ENCODE measurements around the gene PTCD2. TPM values are rescaled to one million over a fixed set of nuclear protein-coding genes. Genes with fewer than 3 reads are reported as not detected.

PTCD2 gene
- total RNA-seq, 1 experiment from 2014 or later: 12.7 TPM

GRCh38 chr5:72363166-72363802 is 43.1 kb downstream of the PTCD2 start:
- POLR2A ChIA-PET (ENCODE audit: low non-redundant PET): no interaction called here
- BruUV-seq (replicated peaks): no TSS peak

GRCh38 chr5:72364171-72364570 is 44.0 kb downstream of the PTCD2 start:
- no peaks in the 10 kb centered on the region for H3K9me3 ChIP-seq (ENCODE audit: low read depth, low read length, poor library complexity, severe bottlenecking)
- CTCF ChIA-PET: no interaction called here
- TF ChIP-seq EZH2 (IDR thresholded peaks at IDR 0.05; ENCODE audit: borderline replicate concordance, low read depth, low read length, poor library complexity, severe bottlenecking) (no peak), CTCF (conservative IDR thresholded peaks at IDR 0.05; ENCODE audit: low read depth, low read length) (no peak)
- intact Hi-C loops (cut with micrococcal nuclease; ENCODE audit: unreplicated experiment): no loop called here
- DNase-seq (ENCODE audit: low spot score): no peak
- POLR2A ChIA-PET (ENCODE audit: low non-redundant PET): no interaction called here
- peaks cover 2% of the 10 kb centered on the region for H3K4me1 ChIP-seq (ENCODE audit: insufficient read depth, low read length, poor library complexity, severe bottlenecking)
- no peaks in the 10 kb centered on the region for H3K36me3 ChIP-seq (ENCODE audit: insufficient read depth, low read length, poor library complexity, severe bottlenecking)
- H3K4me3 ChIP-seq (ENCODE audit: low read depth, low read length, poor library complexity, severe bottlenecking): no peak overlapping the region
- no TSS peak for BruUV-seq (replicated peaks)
- no peaks in the 10 kb centered on the region for H3K27me3 ChIP-seq (replicated peaks; ENCODE audit: insufficient read depth, low read depth, low read length, poor library complexity)
- H3K27ac ChIP-seq (ENCODE audit: low read depth, low read length, poor library complexity, severe bottlenecking): no peak overlapping the region

More at GRCh38 chr5:72363166-72363802, 43.1 kb downstream of the PTCD2 start:
- DNase-seq (ENCODE audit: low spot score): peak; percentile 52
- Histone ChIP-seq H3K9me3 (ENCODE audit: low read depth, low read length, poor library complexity, severe bottlenecking) (no peaks in the 10 kb centered on the region), H3K4me1 (ENCODE audit: insufficient read depth, low read length, poor library complexity, severe bottlenecking) (peaks cover 2% of the 10 kb centered on the region), H3K27me3 (replicated peaks; ENCODE audit: insufficient read depth, low read depth, low read length, poor library complexity) (no peaks in the 10 kb centered on the region), H3K36me3 (ENCODE audit: insufficient read depth, low read length, poor library complexity, severe bottlenecking) (no peaks in the 10 kb centered on the region), H3K4me3 (ENCODE audit: low read depth, low read length, poor library complexity, severe bottlenecking) (no peak overlapping the region), H3K27ac (ENCODE audit: low read depth, low read length, poor library complexity, severe bottlenecking) (no peak overlapping the region)
- CTCF ChIA-PET: no interaction called here
- TF ChIP-seq CTCF (conservative IDR thresholded peaks at IDR 0.05; ENCODE audit: low read depth, low read length): no peak
- no peak for TF ChIP-seq EZH2 (IDR thresholded peaks at IDR 0.05; ENCODE audit: borderline replicate concordance, low read depth, low read length, poor library complexity, severe bottlenecking)
- intact Hi-C loops (cut with micrococcal nuclease; ENCODE audit: unreplicated experiment): no loop called here

- CTCF ChIA-PET: no interaction called here
- POLR2A ChIA-PET (ENCODE audit: low non-redundant PET): no interaction called here
- Histone ChIP-seq H3K36me3 (ENCODE audit: insufficient read depth, low read length, poor library complexity, severe bottlenecking) (no peaks in the 10 kb centered on the region), H3K9me3 (ENCODE audit: low read depth, low read length, poor library complexity, severe bottlenecking) (no peaks in the 10 kb centered on the region), H3K4me3 (ENCODE audit: low read depth, low read length, poor library complexity, severe bottlenecking) (no peak overlapping the region), H3K27me3 (replicated peaks; ENCODE audit: insufficient read depth, low read depth, low read length, poor library complexity) (no peaks in the 10 kb centered on the region), H3K27ac (ENCODE audit: low read depth, low read length, poor library complexity, severe bottlenecking) (no peak overlapping the region), H3K4me1 (ENCODE audit: insufficient read depth, low read length, poor library complexity, severe bottlenecking) (peaks cover 2% of the 10 kb centered on the region)
- BruUV-seq (replicated peaks): no TSS peak
- intact Hi-C loops (cut with micrococcal nuclease; ENCODE audit: unreplicated experiment): no loop called here
- TF ChIP-seq EZH2 (IDR thresholded peaks at IDR 0.05; ENCODE audit: borderline replicate concordance, low read depth, low read length, poor library complexity, severe bottlenecking) (no peak), CTCF (conservative IDR thresholded peaks at IDR 0.05; ENCODE audit: low read depth, low read length) (no peak)
- no peak for DNase-seq (ENCODE audit: low spot score)
Measured at GRCh38 chr5:72364951-72365350, 44.8 kb downstream of the PTCD2 start.
